NCI-H187 treated with DMSO at 0.1 percent for 48 hours (cell line): Measurements from ENCODE around the gene MGME1.
"Not testable (repeated sequence)": the region's sequence is repeated elsewhere in the genome, so short reads cannot be mapped to it uniquely, and the experiment has no call there.

ENCODE experiments used
- DNase-seq: peaks from one replicate; lab custom pipeline; 2025; lab: John Stamatoyannopoulos, UW

Gene MGME1

DNA sequence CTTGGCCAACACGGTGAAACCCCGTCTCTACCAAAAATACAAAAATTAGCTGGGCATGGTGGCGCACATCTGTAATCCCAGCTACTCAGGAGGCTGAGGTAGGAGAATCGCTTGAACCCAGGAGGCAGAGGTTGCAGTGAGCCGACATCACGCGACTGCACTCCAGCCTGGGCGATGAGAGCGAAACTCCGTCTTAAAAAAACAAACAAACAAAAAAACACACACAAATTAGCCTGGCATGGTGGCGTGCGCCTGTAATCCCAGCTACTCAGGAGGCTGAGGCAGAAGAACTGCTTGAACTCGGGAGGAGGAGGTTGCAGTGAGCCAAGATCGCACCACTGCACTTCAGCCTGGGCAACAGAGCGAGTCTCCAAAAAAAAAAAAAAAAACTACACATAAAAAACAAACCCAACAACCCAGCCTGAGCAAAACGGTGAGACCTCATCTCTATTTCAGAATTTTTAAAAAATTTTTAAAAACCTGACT is 8.4 kb upstream of the MGME1 start:
- DNase-seq = not testable (repeated sequence)

DNA sequence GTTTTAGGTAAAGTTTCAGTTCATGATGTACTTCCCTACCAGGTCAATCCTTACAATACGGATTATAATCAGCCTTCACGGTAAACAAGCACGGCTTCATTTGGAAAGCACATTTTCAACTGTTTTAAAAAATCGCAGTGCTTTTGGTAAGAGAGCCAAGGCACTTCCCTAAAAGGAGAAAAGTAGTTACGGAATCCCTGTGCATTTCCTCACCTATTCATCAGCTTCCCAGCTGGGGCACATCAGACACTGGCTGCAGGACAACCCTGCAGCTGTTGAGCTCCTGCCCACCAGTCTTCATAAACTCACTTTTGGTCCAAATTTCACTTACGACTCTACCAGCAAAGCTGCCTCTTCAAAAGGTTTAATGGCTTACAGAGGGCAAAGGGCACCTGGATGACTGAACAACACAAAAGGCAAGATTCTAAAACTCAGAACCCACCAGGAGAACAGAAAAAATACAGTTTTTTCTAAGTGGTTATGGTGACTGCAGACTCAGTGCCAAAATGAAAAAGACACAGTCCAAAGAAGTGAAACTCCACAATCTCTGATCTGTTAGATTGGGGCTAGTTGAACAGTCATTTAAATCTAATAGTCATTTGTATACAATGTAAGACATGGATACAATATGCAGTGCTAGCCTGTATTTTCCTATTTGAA is 7.8 kb upstream of the MGME1 start:
- no peak for DNase-seq

DNA sequence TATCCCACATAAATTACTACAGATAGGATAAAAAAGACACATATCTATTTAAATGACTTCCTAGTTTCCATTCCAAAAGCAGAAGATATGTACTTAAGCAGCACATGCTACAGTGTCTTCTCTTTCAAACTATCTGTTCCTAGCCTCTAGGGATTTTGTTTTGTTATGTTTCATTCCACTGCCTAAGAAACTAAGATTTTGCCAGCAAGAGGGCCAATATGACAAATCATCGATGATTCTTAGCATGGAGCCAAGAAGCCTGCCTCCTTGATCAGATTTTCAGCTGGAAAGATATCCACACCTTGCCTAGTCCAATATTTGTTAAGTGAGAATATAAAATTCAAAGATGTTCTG is 7.3 kb upstream of the MGME1 start:
- DNase-seq = no peak

GRCh38 chr20:17963114-17963897 is 5.5 kb upstream of the MGME1 start:
- no peak for DNase-seq

- no peak for DNase-seq
Measured at GRCh38 chr20:17964073-17964472, 4.7 kb upstream of the MGME1 start.

DNA sequence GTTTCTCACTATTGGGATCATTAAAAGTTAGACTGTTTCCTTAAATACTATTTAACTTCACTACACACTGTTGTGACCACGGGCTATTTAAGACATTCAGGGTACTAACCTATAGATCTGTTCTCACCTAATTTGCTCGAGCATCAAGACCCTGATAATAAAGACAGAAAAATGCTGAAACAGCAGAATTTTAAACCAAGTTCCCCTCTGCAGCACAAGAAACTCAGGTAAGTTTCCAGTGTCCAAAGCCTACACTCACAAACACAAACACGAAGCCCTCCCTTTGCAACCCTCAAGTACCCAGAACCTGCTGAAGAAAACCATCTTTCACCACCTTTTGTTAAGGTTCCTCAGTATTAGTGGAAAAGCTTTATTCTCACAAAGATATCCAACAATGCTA is 4.2 kb upstream of the MGME1 start:
- no peak for DNase-seq

DNA sequence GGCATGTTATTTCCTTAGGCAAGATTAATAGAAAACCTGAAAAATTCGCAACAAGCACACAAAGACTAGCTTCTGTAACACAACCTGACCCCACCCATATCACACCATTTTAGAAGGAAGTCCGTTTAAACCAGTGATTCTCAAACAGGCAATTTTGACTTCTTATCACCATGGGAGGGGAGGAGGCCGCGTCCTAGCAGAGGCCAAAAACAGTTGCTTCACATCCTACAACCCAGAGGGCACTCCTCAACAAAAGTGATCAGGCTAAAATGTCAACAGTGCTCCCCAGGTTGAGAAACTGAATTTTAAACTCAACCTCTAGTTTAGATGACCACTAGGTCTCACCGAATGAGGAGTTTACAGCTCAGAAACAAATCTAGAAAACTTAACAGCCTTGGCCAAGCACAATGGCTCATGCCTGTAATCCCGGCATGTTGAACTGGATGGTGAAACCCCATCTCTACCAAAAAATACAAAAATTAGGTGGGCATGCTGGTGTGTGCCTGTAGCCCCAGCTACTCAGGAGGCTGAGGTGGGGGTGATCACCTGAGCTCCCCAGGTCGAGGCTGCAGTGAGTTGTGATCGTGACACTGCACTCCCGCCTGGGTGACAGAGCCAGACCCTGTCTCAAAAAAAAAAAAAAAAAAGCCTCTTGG is 3.6 kb upstream of the MGME1 start:
- DNase-seq = no peak

- DNase-seq = no peak
Measured at GRCh38 chr20:17966432-17967310, 2.1 kb upstream of the MGME1 start.

GRCh38 chr20:17967521-17968365 is 1.1 kb upstream of the MGME1 start:
- DNase-seq = no peak

DNA sequence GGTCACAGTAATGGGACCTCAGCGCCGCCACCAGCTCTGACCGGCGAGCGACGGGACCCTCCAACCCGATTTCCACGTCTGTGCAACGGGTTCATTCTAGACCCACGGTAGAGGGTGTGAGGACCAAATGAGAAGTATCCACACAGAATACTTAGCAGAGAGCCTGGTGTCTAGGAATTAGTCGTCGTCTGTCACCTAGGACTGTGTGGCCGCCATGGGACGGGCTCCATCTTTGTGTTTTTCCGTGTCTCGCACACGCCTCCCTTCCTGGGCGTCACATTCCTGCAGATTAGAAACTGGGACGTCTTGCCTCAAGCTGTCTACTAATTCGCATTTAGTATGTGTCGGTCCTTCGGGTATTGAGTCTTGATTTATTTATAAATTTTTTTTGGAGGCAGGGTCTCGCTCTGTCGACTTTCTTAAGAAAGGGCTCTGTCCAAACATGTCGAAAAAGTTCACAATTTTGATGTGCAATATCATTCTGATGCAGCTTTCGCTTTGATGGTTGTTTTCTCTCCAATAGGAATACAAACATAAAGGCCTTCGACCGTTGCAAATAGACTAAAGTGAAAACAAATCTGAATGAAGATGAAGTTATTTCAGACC is 563 bp downstream of the MGME1 start:
- no peak for DNase-seq

DNA sequence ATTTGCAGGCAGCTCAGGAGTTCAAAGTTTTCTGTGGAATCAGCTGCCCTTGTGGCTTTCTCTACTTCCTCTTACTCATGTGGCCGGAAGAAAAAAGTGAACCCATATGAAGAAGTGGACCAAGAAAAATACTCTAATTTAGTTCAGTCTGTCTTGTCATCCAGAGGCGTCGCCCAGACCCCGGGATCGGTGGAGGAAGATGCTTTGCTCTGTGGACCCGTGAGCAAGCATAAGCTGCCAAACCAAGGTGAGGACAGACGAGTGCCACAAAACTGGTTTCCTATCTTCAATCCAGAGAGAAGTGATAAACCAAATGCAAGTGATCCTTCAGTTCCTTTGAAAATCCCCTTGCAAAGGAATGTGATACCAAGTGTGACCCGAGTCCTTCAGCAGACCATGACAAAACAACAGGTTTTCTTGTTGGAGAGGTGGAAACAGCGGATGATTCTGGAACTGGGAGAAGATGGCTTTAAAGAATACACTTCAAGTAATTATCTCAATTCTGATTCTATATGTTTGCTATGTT is 1.1 kb downstream of the MGME1 start:
- no peak for DNase-seq

DNA sequence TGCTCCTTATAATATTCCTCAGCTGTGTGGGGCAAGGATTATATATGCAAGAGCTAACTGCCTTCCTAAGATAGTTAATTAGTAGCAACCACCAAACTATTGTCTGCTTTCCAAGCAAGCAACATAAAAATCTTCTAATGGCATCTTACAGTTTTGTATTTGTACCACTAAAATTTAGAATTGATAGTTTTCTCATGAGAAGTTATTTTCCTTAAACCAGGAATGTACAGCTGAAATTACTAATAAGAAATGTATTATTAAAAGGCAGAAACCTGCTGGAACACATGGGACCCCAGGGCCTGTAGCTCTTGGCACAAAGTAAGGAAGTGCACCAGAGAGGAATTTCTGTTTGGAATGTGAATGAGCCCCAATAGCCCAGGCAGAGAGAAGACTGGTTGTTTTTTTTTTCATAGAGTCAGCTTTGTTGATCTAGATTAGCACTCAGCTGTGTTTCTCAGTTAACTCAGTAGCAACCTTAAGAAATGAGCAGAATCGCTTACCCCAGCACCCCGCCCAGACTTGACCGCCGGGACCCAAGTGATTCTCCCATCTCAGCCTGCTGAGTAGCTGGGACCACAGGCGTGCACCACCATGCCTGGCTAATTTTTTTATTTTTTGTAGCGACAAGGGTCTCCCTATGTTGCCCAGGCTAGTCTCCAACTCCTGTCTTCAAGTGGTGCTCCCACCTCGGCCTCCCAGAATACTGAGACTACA is 2.6 kb downstream of the MGME1 start:
- no peak for DNase-seq

DNA sequence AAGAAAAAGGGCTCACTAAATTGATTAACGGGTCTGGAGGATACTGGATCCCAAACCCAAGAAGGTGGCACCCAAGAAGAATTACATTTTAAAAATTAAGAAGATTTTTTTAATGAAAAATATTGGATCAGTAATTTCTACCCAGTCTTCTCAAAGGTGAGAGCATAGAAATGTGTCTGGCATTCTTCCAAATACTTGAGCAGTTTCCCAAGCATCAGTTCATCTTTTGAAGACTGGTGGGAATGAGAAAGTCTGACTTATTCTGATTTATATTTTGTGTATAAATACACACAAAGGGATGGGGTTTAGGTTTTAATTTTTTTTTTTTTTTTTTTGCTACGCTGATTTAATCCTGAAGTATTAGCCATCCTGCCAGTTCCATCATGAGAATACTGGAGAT is 3.3 kb downstream of the MGME1 start:
- no peak for DNase-seq

GRCh38 chr20:17976305-17976704 is 7.5 kb downstream of the MGME1 start:
- no peak for DNase-seq

- no peak for DNase-seq
Measured at GRCh38 chr20:17985388-17986018, 16.7 kb downstream of the MGME1 start.

- DNase-seq = no peak
Measured at GRCh38 chr20:17987988-17988387, 19.2 kb downstream of the MGME1 start.

DNA sequence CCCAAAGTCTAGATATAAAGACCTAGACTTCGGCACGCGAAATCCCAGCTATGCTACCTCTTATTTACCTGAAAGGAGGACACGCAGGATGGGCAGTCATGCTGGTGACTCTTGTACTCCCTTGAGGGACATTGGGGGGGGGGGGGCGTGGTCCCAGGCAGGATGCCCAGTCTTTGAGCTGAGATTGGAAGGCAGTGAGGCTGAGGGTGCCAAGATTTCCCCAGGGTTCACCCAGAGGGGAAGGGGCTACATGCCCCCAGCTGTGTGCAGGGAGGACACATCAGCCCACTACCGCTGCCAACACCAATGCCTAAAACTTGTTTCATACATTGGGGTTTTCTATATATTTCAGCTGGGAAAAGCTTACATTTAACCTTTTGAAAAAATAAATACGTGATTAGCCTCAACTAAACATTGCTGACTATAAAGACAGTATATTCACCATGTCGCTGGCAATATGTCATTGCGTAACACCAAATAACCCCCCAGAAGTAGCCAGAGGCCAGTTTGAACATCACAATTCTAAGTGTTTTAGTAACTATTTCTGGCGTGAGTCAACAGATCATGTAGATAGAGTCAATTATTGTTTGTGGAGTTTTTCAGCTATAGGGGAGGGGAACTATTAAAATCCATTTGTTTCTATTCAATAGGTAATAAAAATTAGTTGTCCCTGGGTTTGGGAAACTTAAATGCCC is 21.6 kb downstream of the MGME1 start:
- DNase-seq = no peak

DNA sequence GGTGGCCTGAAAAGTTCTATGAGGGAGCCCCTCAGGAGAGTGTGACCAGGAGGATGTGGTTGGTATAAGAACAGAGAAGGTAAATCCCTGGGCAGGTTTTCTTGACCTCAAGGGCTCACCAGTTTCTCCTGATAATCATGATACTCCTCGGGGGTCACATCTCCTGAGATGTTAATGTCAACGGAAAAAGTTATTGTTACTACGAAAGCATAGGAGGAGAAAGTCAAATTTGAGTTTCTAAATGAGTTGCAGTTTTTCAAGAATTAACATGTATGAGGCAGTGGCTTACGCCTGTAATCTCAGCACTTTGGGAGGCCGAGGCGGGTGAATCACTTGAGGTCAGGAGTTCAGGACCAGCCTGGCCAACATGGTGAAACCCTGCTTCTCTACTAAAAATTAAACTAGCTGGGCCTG is 23.4 kb downstream of the MGME1 start:
- no peak for DNase-seq
